GM23338 (cell line): ENCODE measurements around the gene CTNNA1. TPM values are rescaled to one million over a fixed set of nuclear protein-coding genes. Genes with fewer than 3 reads are reported as not detected.

Experiments used
- ATAC-seq: fragments of 200-7000 bp; cut with Tn5 transposase; 3 replicates; pipeline ENCODE4 v1.9.1; 2020
- DNase-seq: peaks from one replicate; pipeline ENCODE4 v3.0.0-alpha.2; 2015; ENCODE audit warnings: low spot score
- H2AFZ ChIP-seq: fragments of 200-600 bp; sonication (generic); 2 replicates; pipeline ENCODE4 v1.8.0; 2016; ENCODE audit warnings: antibody characterized with exemption, mild to moderate bottlenecking, moderate library complexity
- H3F3A ChIP-seq: fragments of 200-600 bp; sonication (generic); replicated peaks from 2 replicates; pipeline ENCODE4 v1.8.0; 2017; ENCODE audit warnings: antibody characterized with exemption, mixed run types, low read depth
- H3K27ac ChIP-seq: fragments of 200-600 bp; sonication (generic); 2 replicates; pipeline ENCODE4 v1.6.1; 2016; ENCODE audit warnings: low read depth
- H3K27me3 ChIP-seq: fragments of 200-600 bp; sonication (generic); 2 replicates; pipeline ENCODE4 v1.8.0; 2016; ENCODE audit warnings: mild to moderate bottlenecking, mixed run types, moderate library complexity; ENCODE audit not compliant: insufficient read depth
- H3K36me3 ChIP-seq: fragments of 200-600 bp; sonication (generic); 2 replicates; pipeline ENCODE4 v1.8.0; 2016; ENCODE audit warnings: mild to moderate bottlenecking; ENCODE audit not compliant: insufficient read depth
- H3K4me1 ChIP-seq: fragments of 200-600 bp; sonication (generic); 2 replicates; pipeline ENCODE4 v1.8.0; 2016; ENCODE audit warnings: mild to moderate bottlenecking, moderate library complexity; ENCODE audit not compliant: insufficient read depth
- H3K4me2 ChIP-seq: fragments of 200-600 bp; sonication (generic); 2 replicates; pipeline ENCODE4 v1.7.1; 2017; ENCODE audit warnings: mixed run types
- H3K4me3 ChIP-seq: fragments of 200-600 bp; sonication (generic); 2 replicates; pipeline ENCODE4 v1.6.1; 2016; ENCODE audit warnings: mixed run types
- H3K79me2 ChIP-seq: fragments of 200-600 bp; sonication (generic); replicated peaks from 2 replicates; pipeline ENCODE4 v1.8.0; 2017; ENCODE audit warnings: mild to moderate bottlenecking; ENCODE audit not compliant: insufficient read depth
- H3K9me2 ChIP-seq: fragments of 200-600 bp; sonication (generic); 2 replicates; pipeline ENCODE4 v1.8.0; 2017; ENCODE audit not compliant: insufficient read depth
- H4K20me1 ChIP-seq: fragments of 200-600 bp; sonication (generic); replicated peaks from 2 replicates; pipeline ENCODE4 v1.8.0; 2017; ENCODE audit warnings: mild to moderate bottlenecking; ENCODE audit not compliant: insufficient read depth
- H3K27ac Mint-ChIP-seq: 2 replicates; pipeline ENCODE4 v1.8.0; 2020; ENCODE audit warnings: inconsistent platforms, mild to moderate bottlenecking, moderate library complexity, mixed read lengths
- H3K27me3 Mint-ChIP-seq: 3 replicates; pipeline ENCODE4 v1.8.0; 2022; ENCODE audit warnings: low read depth, mild to moderate bottlenecking, moderate library complexity, mixed read lengths, inconsistent platforms; ENCODE audit not compliant: insufficient read depth, poor library complexity
- H3K36me3 Mint-ChIP-seq: 3 replicates; pipeline ENCODE4 v1.8.0; 2021; ENCODE audit warnings: low read depth, mild to moderate bottlenecking, inconsistent platforms, moderate library complexity, mixed read lengths
- H3K4me1 Mint-ChIP-seq: 3 replicates; pipeline ENCODE4 v1.8.0; 2020; ENCODE audit warnings: mild to moderate bottlenecking, inconsistent platforms, mixed read lengths
- H3K4me3 Mint-ChIP-seq: 3 replicates; pipeline ENCODE4 v1.8.0; 2021; ENCODE audit warnings: moderate library complexity, mild to moderate bottlenecking, inconsistent platforms, mixed read lengths
- H3K9me3 Mint-ChIP-seq: 3 replicates; pipeline ENCODE4 v1.8.0; 2020; ENCODE audit warnings: moderate library complexity, mild to moderate bottlenecking, inconsistent platforms, mixed read lengths
- CREB1 ChIP-seq: fragments of 250-450 bp; sonication (Bioruptor Pico); IDR thresholded peaks from 2 replicates; pipeline ENCODE4 v1.5.0; 2020; ENCODE audit warnings: low read depth, mild to moderate bottlenecking, moderate library complexity
- JUNB ChIP-seq: IDR thresholded peaks from one replicate; pipeline ENCODE4 v1.6.1; 2016; ENCODE audit warnings: antibody characterized with exemption; ENCODE audit not compliant: unreplicated experiment
- NANOG ChIP-seq: IDR thresholded peaks from 2 replicates; pipeline ENCODE4 v1.6.1; 2016; ENCODE audit warnings: antibody characterized with exemption, borderline replicate concordance
- POLR2AphosphoS5 ChIP-seq: IDR thresholded peaks from 2 replicates; pipeline ENCODE4 v1.6.1; 2016; ENCODE audit warnings: antibody characterized with exemption, low read depth
- ZNF114 ChIP-seq: fragments of 250-450 bp; sonication (Bioruptor Pico); IDR thresholded peaks from 2 replicates; pipeline ENCODE4 v1.5.0; 2020; ENCODE audit warnings: mild to moderate bottlenecking, moderate library complexity
- ZNF331 ChIP-seq: fragments of 250-450 bp; sonication (Bioruptor Pico); IDR thresholded peaks from 2 replicates; pipeline ENCODE4 v1.5.0; 2020; ENCODE audit warnings: low read depth, mild to moderate bottlenecking, moderate library complexity
- polyA plus RNA-seq: library from polyadenylated mRNA; unstranded; fragments of >200 nt; fragmentation: Nextera tagmentation; extraction: Ambion mirVana; gene quantifications from 2 replicates; pipeline ENCODE4 v1.2.1, GENCODE V29; 2016
- total RNA-seq: library from RNA; depleted of rRNA; stranded (reverse); fragments of >200 nt; shearing (Covaris generic); gene quantifications from 2 replicates; pipeline ENCODE4 v1.2.3, GENCODE V29; 2014
- TF ChIP-seq, protein P1 (sequence below): IDR thresholded peaks from one replicate; pipeline ENCODE4 v1.6.1; 2018; ENCODE audit warnings: antibody characterized with exemption; ENCODE audit not compliant: unreplicated experiment
- TF ChIP-seq, protein P2 (sequence below): fragments of 250-450 bp; sonication (Bioruptor Pico); IDR thresholded peaks from 2 replicates; pipeline ENCODE4 v1.5.0; 2020; ENCODE audit warnings: mild to moderate bottlenecking, moderate library complexity
- TF ChIP-seq, protein P3 (sequence below), 2 experiments: fragments of 200-600 bp in 1 of 2; sonication (generic) in 1 of 2; conservative IDR thresholded peaks; 2 replicates each; pipeline versions ENCODE4 v1.5.1 to v1.6.1; 2016 to 2017; ENCODE audit warnings: antibody characterized with exemption in 2 of 2, low read depth in 2 of 2, mild to moderate bottlenecking in 2 of 2, moderate library complexity in 1 of 2

CTNNA1 gene
- total and polyA plus RNA-seq, 2 experiments from 2014 or later: 111 to 348 TPM

DNA sequence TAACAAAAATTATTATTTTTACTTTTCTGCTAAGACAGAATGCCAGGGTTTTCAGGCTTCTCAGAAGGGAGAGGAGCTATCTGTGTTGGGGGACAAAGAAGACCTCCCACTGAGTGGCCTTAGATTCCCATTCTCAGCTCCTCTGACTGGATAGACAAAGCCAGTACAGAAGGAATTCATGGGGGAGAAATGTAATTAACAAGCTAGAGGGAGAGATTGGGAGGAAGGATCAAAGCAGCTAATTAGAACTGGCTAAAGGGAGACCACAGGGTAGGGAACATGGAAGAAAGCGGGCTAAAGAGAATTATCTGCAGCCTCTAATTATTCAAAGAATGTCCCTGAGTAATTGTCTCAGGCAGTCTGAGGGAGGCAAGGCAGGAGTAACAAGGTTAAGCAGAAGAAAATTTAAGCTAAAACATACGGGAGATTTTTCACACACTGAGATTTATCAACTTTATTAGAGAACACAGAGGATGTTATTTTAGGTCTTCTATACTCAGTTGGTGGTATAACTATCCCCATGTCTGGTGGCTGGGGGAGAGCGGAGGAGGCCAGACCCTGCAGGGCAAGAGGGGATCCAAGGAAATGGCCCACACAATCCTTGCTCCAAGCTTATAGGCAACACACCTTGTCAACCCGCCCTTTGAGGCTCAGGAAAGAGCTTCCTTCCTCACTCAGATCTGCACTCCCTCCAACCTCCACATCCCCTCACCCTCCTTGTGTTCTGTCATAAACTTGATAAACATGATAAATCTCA is 209.6 kb downstream of the CTNNA1 start:
- Histone ChIP-seq H2AFZ (no peak overlapping the region; the same call in 1 of the 2 replicates), H3K27ac (no peak overlapping the region), H3F3A (no peaks in the 10 kb centered on the region), H3K79me2 (no peaks in the 10 kb centered on the region), H3K9me2 (no peaks in the 10 kb centered on the region), H4K20me1 (no peaks in the 10 kb centered on the region), H3K4me1 (peaks cover 28% of the 10 kb centered on the region), H3K27me3 (no peaks in the 10 kb centered on the region), H3K4me3 (no peak overlapping the region), H3K4me2 (no peak overlapping the region), H3K36me3 (no peaks in the 10 kb centered on the region)
- ATAC-seq (peak; percentile 78), DNase-seq (peak; percentile 57)
- Mint-ChIP-seq H3K36me3 (no peaks in the 10 kb centered on the region), H3K27me3 (peaks cover 4% of the 10 kb centered on the region), H3K9me3 (no peaks in the 10 kb centered on the region), H3K4me3 (no peak overlapping the region; the same call in 2 of the 3 replicates), H3K4me1 (peaks cover 38% of the 10 kb centered on the region), H3K27ac (peak overlapping the region; percentile 7)
- TF ChIP-seq JUNB: no peak

DNA sequence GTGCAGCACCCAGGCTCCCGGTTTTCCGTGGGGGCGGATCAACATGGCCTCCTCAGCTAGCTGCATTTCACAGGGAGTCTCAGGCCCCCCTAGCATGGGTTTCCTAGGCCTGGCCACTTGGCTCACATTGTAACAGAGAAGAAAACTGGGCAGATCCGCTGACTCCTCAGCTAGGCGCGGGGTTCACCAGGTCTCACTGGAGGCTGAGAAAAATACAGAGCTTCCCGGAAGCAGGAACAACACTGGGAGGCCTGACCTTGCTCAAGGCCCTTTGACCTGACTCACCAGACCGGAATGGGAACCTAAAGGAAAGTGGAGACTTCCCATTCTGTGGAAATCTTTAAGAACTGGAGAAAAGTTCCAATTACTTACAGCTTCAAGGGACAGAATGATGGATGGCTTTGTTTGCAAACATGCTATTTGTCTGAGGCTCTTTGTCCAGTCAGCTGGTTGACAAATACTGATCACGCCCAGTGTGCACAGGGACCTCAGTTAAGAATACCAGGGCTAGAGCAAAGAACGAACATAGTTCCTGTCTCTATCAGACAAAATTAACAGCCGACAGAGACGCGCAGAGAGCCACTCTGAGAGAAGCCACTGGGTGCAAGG is 210.6 kb downstream of the CTNNA1 start:
- Mint-ChIP-seq H3K4me3 (no peak overlapping the region), H3K9me3 (no peaks in the 10 kb centered on the region), H3K4me1 (peaks cover 39% of the 10 kb centered on the region), H3K27me3 (peaks cover 4% of the 10 kb centered on the region), H3K27ac (no peak overlapping the region), H3K36me3 (no peaks in the 10 kb centered on the region)
- no peak for DNase-seq
- Histone ChIP-seq H3K36me3 (no peaks in the 10 kb centered on the region), H2AFZ (no peak overlapping the region; the same call in 1 of the 2 replicates), H3K4me3 (no peak overlapping the region), H4K20me1 (no peaks in the 10 kb centered on the region), H3K79me2 (no peaks in the 10 kb centered on the region), H3K27ac (no peak overlapping the region), H3F3A (no peaks in the 10 kb centered on the region), H3K4me2 (0 out of 2 replicates have a peak overlapping the region, but pooled peaks have one; percentile 5), H3K4me1 (peaks cover 28% of the 10 kb centered on the region), H3K9me2 (no peaks in the 10 kb centered on the region), H3K27me3 (no peaks in the 10 kb centered on the region)
- peak; percentile 19 for ATAC-seq
- TF ChIP-seq, protein P1, sequence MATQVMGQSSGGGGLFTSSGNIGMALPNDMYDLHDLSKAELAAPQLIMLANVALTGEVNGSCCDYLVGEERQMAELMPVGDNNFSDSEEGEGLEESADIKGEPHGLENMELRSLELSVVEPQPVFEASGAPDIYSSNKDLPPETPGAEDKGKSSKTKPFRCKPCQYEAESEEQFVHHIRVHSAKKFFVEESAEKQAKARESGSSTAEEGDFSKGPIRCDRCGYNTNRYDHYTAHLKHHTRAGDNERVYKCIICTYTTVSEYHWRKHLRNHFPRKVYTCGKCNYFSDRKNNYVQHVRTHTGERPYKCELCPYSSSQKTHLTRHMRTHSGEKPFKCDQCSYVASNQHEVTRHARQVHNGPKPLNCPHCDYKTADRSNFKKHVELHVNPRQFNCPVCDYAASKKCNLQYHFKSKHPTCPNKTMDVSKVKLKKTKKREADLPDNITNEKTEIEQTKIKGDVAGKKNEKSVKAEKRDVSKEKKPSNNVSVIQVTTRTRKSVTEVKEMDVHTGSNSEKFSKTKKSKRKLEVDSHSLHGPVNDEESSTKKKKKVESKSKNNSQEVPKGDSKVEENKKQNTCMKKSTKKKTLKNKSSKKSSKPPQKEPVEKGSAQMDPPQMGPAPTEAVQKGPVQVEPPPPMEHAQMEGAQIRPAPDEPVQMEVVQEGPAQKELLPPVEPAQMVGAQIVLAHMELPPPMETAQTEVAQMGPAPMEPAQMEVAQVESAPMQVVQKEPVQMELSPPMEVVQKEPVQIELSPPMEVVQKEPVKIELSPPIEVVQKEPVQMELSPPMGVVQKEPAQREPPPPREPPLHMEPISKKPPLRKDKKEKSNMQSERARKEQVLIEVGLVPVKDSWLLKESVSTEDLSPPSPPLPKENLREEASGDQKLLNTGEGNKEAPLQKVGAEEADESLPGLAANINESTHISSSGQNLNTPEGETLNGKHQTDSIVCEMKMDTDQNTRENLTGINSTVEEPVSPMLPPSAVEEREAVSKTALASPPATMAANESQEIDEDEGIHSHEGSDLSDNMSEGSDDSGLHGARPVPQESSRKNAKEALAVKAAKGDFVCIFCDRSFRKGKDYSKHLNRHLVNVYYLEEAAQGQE: no peak
- TF ChIP-seq POLR2AphosphoS5 (no peak), ZNF114 (CRISPR knock-in tag) (no peak), ZNF331 (no peak), CREB1 (CRISPR knock-in tag) (no peak), NANOG (no peak)
- TF ChIP-seq, protein P2, sequence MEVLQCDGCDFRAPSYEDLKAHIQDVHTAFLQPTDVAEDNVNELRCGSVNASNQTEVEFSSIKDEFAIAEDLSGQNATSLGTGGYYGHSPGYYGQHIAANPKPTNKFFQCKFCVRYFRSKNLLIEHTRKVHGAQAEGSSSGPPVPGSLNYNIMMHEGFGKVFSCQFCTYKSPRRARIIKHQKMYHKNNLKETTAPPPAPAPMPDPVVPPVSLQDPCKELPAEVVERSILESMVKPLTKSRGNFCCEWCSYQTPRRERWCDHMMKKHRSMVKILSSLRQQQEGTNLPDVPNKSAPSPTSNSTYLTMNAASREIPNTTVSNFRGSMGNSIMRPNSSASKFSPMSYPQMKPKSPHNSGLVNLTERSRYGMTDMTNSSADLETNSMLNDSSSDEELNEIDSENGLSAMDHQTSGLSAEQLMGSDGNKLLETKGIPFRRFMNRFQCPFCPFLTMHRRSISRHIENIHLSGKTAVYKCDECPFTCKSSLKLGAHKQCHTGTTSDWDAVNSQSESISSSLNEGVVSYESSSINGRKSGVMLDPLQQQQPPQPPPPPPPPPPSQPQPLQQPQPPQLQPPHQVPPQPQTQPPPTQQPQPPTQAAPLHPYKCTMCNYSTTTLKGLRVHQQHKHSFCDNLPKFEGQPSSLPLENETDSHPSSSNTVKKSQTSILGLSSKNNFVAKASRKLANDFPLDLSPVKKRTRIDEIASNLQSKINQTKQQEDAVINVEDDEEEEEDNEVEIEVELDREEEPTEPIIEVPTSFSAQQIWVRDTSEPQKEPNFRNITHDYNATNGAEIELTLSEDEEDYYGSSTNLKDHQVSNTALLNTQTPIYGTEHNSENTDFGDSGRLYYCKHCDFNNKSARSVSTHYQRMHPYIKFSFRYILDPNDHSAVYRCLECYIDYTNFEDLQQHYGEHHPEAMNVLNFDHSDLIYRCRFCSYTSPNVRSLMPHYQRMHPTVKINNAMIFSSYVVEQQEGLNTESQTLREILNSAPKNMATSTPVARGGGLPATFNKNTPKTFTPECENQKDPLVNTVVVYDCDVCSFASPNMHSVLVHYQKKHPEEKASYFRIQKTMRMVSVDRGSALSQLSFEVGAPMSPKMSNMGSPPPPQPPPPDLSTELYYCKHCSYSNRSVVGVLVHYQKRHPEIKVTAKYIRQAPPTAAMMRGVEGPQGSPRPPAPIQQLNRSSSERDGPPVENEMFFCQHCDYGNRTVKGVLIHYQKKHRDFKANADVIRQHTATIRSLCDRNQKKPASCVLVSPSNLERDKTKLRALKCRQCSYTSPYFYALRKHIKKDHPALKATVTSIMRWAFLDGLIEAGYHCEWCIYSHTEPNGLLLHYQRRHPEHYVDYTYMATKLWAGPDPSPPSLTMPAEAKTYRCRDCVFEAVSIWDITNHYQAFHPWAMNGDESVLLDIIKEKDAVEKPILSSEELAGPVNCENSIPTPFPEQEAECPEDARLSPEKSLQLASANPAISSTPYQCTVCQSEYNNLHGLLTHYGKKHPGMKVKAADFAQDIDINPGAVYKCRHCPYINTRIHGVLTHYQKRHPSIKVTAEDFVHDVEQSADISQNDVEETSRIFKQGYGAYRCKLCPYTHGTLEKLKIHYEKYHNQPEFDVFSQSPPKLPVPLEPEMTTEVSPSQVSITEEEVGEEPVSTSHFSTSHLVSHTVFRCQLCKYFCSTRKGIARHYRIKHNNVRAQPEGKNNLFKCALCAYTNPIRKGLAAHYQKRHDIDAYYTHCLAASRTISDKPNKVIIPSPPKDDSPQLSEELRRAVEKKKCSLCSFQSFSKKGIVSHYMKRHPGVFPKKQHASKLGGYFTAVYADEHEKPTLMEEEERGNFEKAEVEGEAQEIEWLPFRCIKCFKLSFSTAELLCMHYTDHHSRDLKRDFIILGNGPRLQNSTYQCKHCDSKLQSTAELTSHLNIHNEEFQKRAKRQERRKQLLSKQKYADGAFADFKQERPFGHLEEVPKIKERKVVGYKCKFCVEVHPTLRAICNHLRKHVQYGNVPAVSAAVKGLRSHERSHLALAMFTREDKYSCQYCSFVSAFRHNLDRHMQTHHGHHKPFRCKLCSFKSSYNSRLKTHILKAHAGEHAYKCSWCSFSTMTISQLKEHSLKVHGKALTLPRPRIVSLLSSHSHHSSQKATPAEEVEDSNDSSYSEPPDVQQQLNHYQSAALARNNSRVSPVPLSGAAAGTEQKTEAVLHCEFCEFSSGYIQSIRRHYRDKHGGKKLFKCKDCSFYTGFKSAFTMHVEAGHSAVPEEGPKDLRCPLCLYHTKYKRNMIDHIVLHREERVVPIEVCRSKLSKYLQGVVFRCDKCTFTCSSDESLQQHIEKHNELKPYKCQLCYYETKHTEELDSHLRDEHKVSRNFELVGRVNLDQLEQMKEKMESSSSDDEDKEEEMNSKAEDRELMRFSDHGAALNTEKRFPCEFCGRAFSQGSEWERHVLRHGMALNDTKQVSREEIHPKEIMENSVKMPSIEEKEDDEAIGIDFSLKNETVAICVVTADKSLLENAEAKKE (CRISPR knock-in tag): no peak
- TF ChIP-seq, protein P3, sequence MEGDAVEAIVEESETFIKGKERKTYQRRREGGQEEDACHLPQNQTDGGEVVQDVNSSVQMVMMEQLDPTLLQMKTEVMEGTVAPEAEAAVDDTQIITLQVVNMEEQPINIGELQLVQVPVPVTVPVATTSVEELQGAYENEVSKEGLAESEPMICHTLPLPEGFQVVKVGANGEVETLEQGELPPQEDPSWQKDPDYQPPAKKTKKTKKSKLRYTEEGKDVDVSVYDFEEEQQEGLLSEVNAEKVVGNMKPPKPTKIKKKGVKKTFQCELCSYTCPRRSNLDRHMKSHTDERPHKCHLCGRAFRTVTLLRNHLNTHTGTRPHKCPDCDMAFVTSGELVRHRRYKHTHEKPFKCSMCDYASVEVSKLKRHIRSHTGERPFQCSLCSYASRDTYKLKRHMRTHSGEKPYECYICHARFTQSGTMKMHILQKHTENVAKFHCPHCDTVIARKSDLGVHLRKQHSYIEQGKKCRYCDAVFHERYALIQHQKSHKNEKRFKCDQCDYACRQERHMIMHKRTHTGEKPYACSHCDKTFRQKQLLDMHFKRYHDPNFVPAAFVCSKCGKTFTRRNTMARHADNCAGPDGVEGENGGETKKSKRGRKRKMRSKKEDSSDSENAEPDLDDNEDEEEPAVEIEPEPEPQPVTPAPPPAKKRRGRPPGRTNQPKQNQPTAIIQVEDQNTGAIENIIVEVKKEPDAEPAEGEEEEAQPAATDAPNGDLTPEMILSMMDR (conservative IDR thresholded peaks at IDR 0.05; ENCODE audit: low read depth in 2 of 2): no peak
